ENCODE measurements around the gene TSNAX.

- TF ChIP-seq CTCF (IDR thresholded peaks at IDR 0.05) (no peak), EP300 (IDR thresholded peaks at IDR 0.05) (no peak)
These were observed 6.4 kb upstream of the TSNAX start for GRCh38 chr1:231522038-231522437.
